ENCODE data around the gene B4GALT6. TPM values are rescaled to one million over a fixed set of nuclear protein-coding genes. Genes with fewer than 3 reads are reported as not detected.
A peak's percentile ranks its signal among the peaks of the same experiment; 100 is the strongest.

Gene B4GALT6
- total and polyA plus RNA-seq, 9 of the 15 experiments (the other 6 are each of a cell fraction or from before 2014, with no cell fraction given) = 0.03 to 0.27 (median 0.08) TPM

DNA sequence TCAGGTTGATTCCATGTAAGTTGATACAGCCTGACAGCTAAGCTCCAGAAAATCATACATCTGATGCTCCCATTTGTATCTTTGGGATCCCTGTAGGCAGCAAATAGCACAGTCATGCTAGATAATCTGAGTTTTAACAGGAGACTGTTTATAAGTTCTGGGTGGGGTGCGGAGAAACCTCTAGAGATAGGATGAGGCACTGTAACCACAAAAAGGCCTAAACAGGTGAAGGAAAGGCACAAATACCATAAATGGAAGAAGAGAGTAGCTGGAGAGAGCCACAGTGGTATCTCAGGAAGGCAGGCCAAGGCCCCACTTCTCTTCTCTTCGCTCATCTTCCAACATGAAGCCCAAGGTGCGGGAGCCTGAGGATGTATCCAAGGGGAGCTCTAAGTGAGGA lies 18.1 kb upstream of the B4GALT6 start (continued):
- TF ChIP-seq ESRRA (IDR thresholded peaks at IDR 0.05; ENCODE audit: borderline replicate concordance, low read depth) (peak; percentile 89; the same call in 1 of the 2 replicates), GABPB2 (CRISPR knock-in tag; conservative IDR thresholded peaks at IDR 0.05) (no peak), ZNF436 (CRISPR knock-in tag; IDR thresholded peaks at IDR 0.05) (no peak), PHTF2 (CRISPR knock-in tag; IDR thresholded peaks at IDR 0.05) (no peak), TBP (optimal IDR thresholded peaks at IDR 0.05; ENCODE audit: low read depth, low read length) (no peak), RFX7 (CRISPR knock-in tag; IDR thresholded peaks at IDR 0.05) (no peak), MAZ (CRISPR knock-in tag; conservative IDR thresholded peaks at IDR 0.05 in 1 of 2, IDR thresholded peaks at IDR 0.05 in 1 of 2) (peak in 1 of 2 experiments; percentile 27; a peak in 1 of 4 replicates), ZFX (CRISPR knock-in tag; IDR thresholded peaks at IDR 0.05) (no peak), ZNF717 (CRISPR knock-in tag; IDR thresholded peaks at IDR 0.05) (no peak), YBX1 (IDR thresholded peaks at IDR 0.05) (no peak), PHF20 (IDR thresholded peaks at IDR 0.05; ENCODE audit: partially characterized antibody) (no peak), BACH1 (tag; IDR thresholded peaks at IDR 0.05) (peak; percentile 68), ZNF184 (CRISPR knock-in tag; IDR thresholded peaks at IDR 0.05) (no peak)
- TF ChIP-seq, protein P1, sequence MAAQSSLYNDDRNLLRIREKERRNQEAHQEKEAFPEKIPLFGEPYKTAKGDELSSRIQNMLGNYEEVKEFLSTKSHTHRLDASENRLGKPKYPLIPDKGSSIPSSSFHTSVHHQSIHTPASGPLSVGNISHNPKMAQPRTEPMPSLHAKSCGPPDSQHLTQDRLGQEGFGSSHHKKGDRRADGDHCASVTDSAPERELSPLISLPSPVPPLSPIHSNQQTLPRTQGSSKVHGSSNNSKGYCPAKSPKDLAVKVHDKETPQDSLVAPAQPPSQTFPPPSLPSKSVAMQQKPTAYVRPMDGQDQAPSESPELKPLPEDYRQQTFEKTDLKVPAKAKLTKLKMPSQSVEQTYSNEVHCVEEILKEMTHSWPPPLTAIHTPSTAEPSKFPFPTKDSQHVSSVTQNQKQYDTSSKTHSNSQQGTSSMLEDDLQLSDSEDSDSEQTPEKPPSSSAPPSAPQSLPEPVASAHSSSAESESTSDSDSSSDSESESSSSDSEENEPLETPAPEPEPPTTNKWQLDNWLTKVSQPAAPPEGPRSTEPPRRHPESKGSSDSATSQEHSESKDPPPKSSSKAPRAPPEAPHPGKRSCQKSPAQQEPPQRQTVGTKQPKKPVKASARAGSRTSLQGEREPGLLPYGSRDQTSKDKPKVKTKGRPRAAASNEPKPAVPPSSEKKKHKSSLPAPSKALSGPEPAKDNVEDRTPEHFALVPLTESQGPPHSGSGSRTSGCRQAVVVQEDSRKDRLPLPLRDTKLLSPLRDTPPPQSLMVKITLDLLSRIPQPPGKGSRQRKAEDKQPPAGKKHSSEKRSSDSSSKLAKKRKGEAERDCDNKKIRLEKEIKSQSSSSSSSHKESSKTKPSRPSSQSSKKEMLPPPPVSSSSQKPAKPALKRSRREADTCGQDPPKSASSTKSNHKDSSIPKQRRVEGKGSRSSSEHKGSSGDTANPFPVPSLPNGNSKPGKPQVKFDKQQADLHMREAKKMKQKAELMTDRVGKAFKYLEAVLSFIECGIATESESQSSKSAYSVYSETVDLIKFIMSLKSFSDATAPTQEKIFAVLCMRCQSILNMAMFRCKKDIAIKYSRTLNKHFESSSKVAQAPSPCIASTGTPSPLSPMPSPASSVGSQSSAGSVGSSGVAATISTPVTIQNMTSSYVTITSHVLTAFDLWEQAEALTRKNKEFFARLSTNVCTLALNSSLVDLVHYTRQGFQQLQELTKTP (IDR thresholded peaks at IDR 0.05; ENCODE audit: low read depth in 1 of 2, partially characterized antibody in 2 of 2) = no peak
- TF ChIP-seq, protein P2, sequence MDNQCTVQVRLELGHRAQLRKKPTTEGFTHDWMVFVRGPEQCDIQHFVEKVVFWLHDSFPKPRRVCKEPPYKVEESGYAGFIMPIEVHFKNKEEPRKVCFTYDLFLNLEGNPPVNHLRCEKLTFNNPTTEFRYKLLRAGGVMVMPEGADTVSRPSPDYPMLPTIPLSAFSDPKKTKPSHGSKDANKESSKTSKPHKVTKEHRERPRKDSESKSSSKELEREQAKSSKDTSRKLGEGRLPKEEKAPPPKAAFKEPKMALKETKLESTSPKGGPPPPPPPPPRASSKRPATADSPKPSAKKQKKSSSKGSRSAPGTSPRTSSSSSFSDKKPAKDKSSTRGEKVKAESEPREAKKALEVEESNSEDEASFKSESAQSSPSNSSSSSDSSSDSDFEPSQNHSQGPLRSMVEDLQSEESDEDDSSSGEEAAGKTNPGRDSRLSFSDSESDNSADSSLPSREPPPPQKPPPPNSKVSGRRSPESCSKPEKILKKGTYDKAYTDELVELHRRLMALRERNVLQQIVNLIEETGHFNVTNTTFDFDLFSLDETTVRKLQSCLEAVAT (IDR thresholded peaks at IDR 0.05) = no peak
- TF ChIP-seq, protein P3, sequence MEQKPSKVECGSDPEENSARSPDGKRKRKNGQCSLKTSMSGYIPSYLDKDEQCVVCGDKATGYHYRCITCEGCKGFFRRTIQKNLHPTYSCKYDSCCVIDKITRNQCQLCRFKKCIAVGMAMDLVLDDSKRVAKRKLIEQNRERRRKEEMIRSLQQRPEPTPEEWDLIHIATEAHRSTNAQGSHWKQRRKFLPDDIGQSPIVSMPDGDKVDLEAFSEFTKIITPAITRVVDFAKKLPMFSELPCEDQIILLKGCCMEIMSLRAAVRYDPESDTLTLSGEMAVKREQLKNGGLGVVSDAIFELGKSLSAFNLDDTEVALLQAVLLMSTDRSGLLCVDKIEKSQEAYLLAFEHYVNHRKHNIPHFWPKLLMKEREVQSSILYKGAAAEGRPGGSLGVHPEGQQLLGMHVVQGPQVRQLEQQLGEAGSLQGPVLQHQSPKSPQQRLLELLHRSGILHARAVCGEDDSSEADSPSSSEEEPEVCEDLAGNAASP (IDR thresholded peaks at IDR 0.05) = no peak
- TF ChIP-seq, protein P4, sequence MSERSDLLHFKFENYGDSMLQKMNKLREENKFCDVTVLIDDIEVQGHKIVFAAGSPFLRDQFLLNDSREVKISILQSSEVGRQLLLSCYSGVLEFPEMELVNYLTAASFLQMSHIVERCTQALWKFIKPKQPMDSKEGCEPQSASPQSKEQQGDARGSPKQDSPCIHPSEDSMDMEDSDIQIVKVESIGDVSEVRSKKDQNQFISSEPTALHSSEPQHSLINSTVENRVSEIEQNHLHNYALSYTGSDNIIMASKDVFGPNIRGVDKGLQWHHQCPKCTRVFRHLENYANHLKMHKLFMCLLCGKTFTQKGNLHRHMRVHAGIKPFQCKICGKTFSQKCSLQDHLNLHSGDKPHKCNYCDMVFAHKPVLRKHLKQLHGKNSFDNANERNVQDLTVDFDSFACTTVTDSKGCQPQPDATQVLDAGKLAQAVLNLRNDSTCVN (CRISPR knock-in tag; IDR thresholded peaks at IDR 0.05) = no peak
- TF ChIP-seq, protein P5, sequence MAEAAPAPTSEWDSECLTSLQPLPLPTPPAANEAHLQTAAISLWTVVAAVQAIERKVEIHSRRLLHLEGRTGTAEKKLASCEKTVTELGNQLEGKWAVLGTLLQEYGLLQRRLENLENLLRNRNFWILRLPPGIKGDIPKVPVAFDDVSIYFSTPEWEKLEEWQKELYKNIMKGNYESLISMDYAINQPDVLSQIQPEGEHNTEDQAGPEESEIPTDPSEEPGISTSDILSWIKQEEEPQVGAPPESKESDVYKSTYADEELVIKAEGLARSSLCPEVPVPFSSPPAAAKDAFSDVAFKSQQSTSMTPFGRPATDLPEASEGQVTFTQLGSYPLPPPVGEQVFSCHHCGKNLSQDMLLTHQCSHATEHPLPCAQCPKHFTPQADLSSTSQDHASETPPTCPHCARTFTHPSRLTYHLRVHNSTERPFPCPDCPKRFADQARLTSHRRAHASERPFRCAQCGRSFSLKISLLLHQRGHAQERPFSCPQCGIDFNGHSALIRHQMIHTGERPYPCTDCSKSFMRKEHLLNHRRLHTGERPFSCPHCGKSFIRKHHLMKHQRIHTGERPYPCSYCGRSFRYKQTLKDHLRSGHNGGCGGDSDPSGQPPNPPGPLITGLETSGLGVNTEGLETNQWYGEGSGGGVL (CRISPR knock-in tag; IDR thresholded peaks at IDR 0.05) = no peak
